Chondrocyte (in vitro differentiated cells): ENCODE results near the gene AHNAK. TPM values are rescaled to one million over a fixed set of nuclear protein-coding genes. Genes with fewer than 3 reads are reported as not detected.
"Not testable (repeated sequence)": the region's sequence is repeated elsewhere in the genome, so short reads cannot be mapped to it uniquely, and the experiment has no call there.

Experiments used
- DNase-seq: peaks from one replicate; pipeline ENCODE4 v3.0.0; 2021; ENCODE audit warnings: mixed read lengths, low spot score
- H3K27ac Mint-ChIP-seq: one replicate; pipeline ENCODE4 v1.8.0; 2021; ENCODE audit warnings: mild to moderate bottlenecking, moderate library complexity, mixed read lengths; ENCODE audit not compliant: unreplicated experiment
- H3K27me3 Mint-ChIP-seq: 2 replicates; pipeline ENCODE4 v1.8.0; 2021; ENCODE audit warnings: low read depth, mixed read lengths
- H3K36me3 Mint-ChIP-seq: 2 replicates; pipeline ENCODE4 v1.8.0; 2021; ENCODE audit warnings: low read depth, mixed read lengths
- H3K4me1 Mint-ChIP-seq: 2 replicates; pipeline ENCODE4 v1.8.0; 2021; ENCODE audit warnings: low read depth, mild to moderate bottlenecking, mixed read lengths
- H3K4me3 Mint-ChIP-seq: one replicate; pipeline ENCODE4 v1.8.0; 2021; ENCODE audit warnings: mild to moderate bottlenecking, moderate library complexity, mixed read lengths; ENCODE audit not compliant: unreplicated experiment
- H3K9me3 Mint-ChIP-seq: 2 replicates; pipeline ENCODE4 v1.8.0; 2021; ENCODE audit warnings: low read depth, mixed read lengths
- total RNA-seq: library from RNA; stranded (reverse); gene quantifications from 3 replicates; pipeline ENCODE4 v1.2.1, GENCODE V29; 2021
- TF ChIP-seq, protein P1 (sequence below): fragments of 200-600 bp; sonication (generic); IDR thresholded peaks from 2 replicates; pipeline ENCODE4 v1.5.0; 2021; ENCODE audit warnings: antibody characterized with exemption, mild to moderate bottlenecking, moderate library complexity

AHNAK gene
- total RNA-seq, 1 donor from 2014 or later, result 514 TPM

DNA sequence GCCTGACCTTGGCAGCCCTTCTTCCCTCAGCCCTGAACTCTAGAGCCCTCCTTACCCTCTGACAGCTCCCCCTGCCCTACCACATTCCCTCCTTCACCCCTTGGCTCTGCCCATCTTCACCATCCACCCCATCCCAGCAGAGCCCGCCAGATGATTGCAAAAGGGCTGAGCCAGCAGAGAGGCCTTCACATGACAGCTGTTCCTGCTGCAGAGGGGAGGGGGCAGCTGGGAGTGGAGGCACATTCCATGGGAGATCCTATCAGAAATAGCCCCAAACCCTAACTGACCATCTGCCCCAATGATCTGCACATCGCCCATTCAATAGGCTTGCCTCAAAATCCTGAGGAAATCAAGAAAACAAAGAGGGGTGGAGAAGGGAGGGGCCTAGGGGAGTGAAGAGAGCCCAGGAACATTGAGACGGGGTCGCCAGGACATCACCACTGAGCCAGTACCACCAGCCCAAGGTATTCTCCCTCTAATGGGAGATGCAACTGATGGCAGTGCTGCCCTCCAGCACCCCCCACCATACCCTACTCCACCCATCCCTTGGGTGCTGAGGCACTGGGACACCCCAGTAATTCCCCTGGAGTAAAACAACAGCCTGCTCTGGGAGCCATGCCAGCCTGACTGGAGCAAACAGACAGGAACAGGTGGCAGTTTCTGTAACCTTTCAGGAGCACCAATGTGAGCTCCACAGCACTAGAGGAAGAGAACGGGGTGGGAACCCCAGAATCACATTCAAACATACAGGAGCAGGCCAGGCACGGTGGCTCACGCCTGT, 8.0 kb upstream of the AHNAK start:
- Mint-ChIP-seq H3K27me3 (no peaks in the 10 kb centered on the region), H3K27ac (peak overlapping the region; percentile 98), H3K36me3 (peaks cover 10% of the 10 kb centered on the region), H3K4me3 (no peak overlapping the region), H3K4me1 (peaks cover 62% of the 10 kb centered on the region), H3K9me3 (no peaks in the 10 kb centered on the region)
- TF ChIP-seq, protein P1, sequence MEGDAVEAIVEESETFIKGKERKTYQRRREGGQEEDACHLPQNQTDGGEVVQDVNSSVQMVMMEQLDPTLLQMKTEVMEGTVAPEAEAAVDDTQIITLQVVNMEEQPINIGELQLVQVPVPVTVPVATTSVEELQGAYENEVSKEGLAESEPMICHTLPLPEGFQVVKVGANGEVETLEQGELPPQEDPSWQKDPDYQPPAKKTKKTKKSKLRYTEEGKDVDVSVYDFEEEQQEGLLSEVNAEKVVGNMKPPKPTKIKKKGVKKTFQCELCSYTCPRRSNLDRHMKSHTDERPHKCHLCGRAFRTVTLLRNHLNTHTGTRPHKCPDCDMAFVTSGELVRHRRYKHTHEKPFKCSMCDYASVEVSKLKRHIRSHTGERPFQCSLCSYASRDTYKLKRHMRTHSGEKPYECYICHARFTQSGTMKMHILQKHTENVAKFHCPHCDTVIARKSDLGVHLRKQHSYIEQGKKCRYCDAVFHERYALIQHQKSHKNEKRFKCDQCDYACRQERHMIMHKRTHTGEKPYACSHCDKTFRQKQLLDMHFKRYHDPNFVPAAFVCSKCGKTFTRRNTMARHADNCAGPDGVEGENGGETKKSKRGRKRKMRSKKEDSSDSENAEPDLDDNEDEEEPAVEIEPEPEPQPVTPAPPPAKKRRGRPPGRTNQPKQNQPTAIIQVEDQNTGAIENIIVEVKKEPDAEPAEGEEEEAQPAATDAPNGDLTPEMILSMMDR, result no peak
- no peak for DNase-seq

DNA sequence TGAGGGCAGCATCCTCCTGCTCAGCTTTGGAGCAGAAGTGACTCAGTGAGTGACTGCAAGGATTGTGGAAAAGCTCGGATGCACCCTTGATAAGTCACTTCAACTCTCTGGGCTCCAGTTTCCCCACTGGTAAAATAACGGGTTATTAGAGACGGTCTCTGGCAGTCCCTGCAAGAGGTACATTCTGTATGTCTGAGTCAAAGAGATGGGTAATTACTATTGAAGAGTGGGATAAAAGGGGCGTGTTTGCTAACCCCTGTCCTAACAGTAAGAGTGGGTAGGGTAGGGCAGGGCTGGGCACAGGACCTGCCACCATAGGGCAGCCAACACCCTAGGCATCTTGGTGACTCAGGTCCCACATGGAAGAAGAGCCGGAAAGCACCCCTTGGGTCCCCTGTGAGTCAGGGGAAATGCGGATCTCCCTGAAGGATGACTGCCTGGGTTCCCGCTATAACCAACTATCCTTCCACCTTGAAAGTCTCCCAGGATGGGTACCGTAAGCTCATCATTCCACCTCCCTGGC, 7.3 kb upstream of the AHNAK start:
- TF ChIP-seq, protein P1, result no peak
- H3K36me3 Mint-ChIP-seq, result peaks cover 4% of the 10 kb centered on the region
- no peaks in the 10 kb centered on the region for H3K9me3 Mint-ChIP-seq
- H3K27ac Mint-ChIP-seq, result peak overlapping the region; percentile 98
- peaks cover 62% of the 10 kb centered on the region for H3K4me1 Mint-ChIP-seq
- peak overlapping the region; percentile 67 for H3K4me3 Mint-ChIP-seq
- DNase-seq, result no peak
- no peaks in the 10 kb centered on the region for H3K27me3 Mint-ChIP-seq

DNA sequence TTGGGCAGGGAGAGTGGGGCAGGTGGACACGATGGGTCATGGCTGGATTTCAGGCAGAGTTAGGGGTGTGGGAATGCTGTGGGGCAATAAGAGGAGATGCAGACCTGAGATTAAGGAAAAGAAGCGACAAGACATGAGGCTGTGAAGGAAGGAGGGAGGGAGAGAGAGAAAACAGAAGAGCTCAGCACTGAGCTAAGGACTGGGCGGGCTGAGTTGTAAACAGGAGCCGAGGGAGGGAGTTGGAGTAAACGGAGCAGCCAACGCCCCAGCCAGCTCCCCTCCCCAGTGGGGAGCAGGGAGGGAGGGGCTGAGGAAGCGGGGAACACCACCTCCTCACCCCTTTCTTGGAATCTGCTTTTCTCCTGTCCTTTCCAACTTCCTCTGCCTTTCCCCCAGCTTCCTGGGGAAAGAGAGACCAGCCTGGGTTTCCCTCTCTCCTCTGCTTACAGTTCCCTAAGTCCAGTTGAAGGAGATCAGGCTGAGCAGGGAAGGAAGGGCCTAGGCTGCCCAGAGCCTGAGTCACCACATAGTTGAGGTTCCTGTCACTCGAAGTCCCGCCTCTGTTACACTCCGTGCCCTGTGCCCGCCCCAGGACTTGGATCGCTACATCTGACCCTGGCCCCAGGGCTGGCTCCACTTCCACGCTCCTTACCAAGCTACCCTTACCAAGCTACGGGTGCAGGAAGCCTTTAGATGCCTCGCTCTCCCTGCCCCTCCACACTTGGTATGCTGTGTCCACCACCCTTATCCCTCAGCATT, 6.7 kb upstream of the AHNAK start:
- peaks cover 67% of the 10 kb centered on the region for H3K4me1 Mint-ChIP-seq
- TF ChIP-seq, protein P1, result no peak
- no peaks in the 10 kb centered on the region for H3K27me3 Mint-ChIP-seq

DNA sequence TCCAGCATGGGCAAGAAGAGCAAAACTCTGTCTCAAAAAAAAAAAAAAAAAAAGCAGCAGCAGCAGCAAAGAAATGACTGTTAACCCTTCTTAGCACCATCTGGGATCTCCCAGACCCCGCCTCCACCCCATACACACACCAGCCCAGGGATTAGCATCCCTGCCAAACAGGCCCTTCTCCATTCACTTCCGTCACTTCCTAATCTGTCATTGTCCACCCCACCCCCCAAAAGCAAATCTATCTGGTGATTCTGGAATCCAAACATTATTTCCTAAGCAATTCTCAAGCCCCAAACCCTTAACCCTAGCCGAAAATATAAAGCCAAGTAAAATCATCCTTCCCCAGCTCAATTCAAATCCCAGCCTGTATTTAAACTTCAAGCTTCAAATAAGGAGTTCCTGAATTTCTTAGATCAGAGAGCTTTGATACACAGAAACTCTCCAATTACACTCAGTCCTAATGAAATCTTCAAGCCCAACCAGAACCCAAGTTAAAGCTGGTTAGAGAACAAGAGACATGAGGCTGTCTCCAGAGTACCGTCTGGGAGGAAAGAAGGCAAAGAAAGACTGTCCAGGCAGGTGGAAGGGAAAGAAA, 6.0 kb upstream of the AHNAK start:
- no peaks in the 10 kb centered on the region for H3K27me3 Mint-ChIP-seq
- peaks cover 4% of the 10 kb centered on the region for H3K36me3 Mint-ChIP-seq
- no peak for DNase-seq
- H3K27ac Mint-ChIP-seq, result peak overlapping the region; percentile 98
- H3K4me1 Mint-ChIP-seq, result peaks cover 74% of the 10 kb centered on the region
- H3K9me3 Mint-ChIP-seq, result no peaks in the 10 kb centered on the region
- TF ChIP-seq, protein P1, result no peak
- H3K4me3 Mint-ChIP-seq, result peak overlapping the region; percentile 67

More for the DNA sequence above, 6.7 kb upstream of the AHNAK start:
- Mint-ChIP-seq H3K9me3 (no peaks in the 10 kb centered on the region), H3K4me3 (peak overlapping the region; percentile 67), H3K27ac (peak overlapping the region; percentile 98), H3K36me3 (peaks cover 4% of the 10 kb centered on the region)
- DNase-seq, result no peak

DNA sequence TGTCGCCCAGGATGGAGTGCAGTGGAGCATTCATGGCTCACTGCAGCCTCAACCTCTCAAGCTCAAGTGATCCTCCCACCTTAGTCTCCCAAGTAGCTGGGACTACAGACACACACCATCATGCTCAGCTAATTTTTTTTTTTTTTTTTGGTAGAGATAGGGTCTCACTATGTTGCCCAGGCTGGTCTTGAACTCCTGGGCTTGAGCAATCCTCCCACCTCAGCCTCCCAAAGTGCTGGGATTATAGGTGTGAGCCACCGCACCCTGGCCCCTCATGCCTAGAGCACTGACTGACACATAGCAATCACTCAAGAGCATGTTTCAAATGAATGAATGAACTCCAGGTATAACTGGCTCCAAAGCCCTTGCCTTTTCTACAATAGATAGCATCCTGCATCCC, 3.9 kb upstream of the AHNAK start:
- not testable (repeated sequence) for H3K36me3 Mint-ChIP-seq, H3K27ac Mint-ChIP-seq, H3K4me3 Mint-ChIP-seq, H3K9me3 Mint-ChIP-seq, DNase-seq, H3K27me3 Mint-ChIP-seq
- peaks cover 61% of the 10 kb centered on the region for H3K4me1 Mint-ChIP-seq
